Body of pancreas (tissue), 4 donors: Measurements from ENCODE around the gene MOGAT3.

Source experiments
- POLR2A ChIP-seq, 3 donors: fragments of 450-650 bp; IDR thresholded peaks; one replicate each; pipeline ENCODE4 v1.6.1; 2016; ENCODE audit warnings: antibody characterized with exemption in 3 of 3, mild to moderate bottlenecking in 2 of 3
- TF ChIP-seq, protein P1 (sequence below), 7 experiments: fragments of 450-650 bp in 4 of 7; fragments of 200-600 bp in 3 of 7; sonication (generic) in 3 of 7; IDR thresholded peaks; one replicate each; pipeline ENCODE4 v1.5.1; 2016 to 2019; ENCODE audit warnings: antibody characterized with exemption in 7 of 7

DNA sequence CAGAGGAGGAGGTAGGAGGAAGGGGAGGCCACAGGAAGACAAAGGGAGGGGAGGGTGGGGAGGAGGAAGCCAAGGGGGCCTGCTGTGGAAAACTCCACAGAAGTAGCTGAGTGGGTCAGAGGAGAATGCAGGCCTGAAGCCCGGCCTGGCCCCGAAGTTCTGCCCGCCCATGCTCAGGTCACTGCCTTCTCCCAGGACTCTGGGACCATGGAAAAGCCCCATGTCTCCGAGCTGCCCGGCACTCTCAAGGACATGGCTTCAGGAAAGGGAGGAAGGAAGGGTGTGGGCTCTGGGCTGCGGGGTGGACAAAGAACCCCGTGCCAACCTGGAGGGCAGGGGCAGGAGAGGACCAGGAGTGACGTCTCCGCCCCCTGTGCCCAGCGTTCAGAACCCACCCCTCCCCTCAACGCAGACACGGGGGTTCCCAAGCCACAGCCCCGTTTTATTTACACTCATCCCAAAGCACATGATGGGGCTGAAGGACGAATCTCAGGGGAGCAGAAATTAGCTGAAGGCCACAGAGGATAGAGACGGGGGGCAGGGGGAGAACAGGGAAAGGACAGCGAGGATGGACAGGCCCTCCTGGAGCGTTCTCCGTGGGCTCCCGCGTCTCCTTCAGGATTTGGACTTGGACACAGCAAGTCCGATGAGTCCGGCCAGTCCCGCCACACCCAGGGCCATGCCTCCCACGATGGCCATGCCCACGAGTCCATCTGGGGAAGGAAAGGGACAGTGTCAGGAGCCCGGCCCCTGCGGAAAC lies 38.5 kb upstream of the MOGAT3 start:
- no peak for TF ChIP-seq POLR2A (IDR thresholded peaks at IDR 0.05)
- TF ChIP-seq, protein P1, sequence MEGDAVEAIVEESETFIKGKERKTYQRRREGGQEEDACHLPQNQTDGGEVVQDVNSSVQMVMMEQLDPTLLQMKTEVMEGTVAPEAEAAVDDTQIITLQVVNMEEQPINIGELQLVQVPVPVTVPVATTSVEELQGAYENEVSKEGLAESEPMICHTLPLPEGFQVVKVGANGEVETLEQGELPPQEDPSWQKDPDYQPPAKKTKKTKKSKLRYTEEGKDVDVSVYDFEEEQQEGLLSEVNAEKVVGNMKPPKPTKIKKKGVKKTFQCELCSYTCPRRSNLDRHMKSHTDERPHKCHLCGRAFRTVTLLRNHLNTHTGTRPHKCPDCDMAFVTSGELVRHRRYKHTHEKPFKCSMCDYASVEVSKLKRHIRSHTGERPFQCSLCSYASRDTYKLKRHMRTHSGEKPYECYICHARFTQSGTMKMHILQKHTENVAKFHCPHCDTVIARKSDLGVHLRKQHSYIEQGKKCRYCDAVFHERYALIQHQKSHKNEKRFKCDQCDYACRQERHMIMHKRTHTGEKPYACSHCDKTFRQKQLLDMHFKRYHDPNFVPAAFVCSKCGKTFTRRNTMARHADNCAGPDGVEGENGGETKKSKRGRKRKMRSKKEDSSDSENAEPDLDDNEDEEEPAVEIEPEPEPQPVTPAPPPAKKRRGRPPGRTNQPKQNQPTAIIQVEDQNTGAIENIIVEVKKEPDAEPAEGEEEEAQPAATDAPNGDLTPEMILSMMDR (IDR thresholded peaks at IDR 0.05) = no peak
